22Rv1 (cell line): ENCODE measurements around the gene GRK3.

Source experiments
- ZFX ChIP-seq: fragments of 450-650 bp; IDR thresholded peaks from 2 replicates; pipeline ENCODE4 v1.6.1; 2017; ENCODE audit warnings: antibody characterized with exemption, borderline replicate concordance
- TF ChIP-seq, protein P1 (sequence below): fragments of 450-650 bp; IDR thresholded peaks from 2 replicates; pipeline ENCODE4 v1.5.1; 2017; ENCODE audit warnings: mild to moderate bottlenecking

DNA sequence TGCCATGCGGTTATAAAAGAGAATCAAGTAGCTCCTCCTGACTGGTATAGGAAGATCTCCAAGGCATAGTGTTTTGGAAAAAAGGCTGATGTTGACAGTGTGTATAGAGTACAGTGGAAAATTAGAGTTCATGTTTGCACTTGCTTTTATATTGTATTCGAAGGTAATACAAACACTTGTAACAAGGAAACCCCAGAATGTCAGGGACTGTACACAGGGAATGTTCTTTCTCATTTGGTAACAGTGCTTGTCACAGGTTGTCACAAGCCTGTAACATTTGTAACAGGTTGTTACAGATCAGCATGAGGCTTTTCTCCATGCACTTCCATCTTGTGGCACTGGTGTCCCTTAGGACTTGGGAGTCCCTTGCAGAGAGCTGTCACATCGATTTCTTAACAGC, 64.0 kb downstream of the GRK3 start:
- TF ChIP-seq, protein P1, sequence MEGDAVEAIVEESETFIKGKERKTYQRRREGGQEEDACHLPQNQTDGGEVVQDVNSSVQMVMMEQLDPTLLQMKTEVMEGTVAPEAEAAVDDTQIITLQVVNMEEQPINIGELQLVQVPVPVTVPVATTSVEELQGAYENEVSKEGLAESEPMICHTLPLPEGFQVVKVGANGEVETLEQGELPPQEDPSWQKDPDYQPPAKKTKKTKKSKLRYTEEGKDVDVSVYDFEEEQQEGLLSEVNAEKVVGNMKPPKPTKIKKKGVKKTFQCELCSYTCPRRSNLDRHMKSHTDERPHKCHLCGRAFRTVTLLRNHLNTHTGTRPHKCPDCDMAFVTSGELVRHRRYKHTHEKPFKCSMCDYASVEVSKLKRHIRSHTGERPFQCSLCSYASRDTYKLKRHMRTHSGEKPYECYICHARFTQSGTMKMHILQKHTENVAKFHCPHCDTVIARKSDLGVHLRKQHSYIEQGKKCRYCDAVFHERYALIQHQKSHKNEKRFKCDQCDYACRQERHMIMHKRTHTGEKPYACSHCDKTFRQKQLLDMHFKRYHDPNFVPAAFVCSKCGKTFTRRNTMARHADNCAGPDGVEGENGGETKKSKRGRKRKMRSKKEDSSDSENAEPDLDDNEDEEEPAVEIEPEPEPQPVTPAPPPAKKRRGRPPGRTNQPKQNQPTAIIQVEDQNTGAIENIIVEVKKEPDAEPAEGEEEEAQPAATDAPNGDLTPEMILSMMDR, result no peak
- TF ChIP-seq ZFX, result no peak
